ENCODE data around the gene C19orf33.

- TF ChIP-seq CTCF (IDR thresholded peaks at IDR 0.05): no peak
- no peak for TF ChIP-seq POLR2A (IDR thresholded peaks at IDR 0.05)
Measured at GRCh38 chr19:38288123-38288855, 15.8 kb upstream of the C19orf33 start.

Data from esophagus squamous epithelium (tissue), 4 donors.